ENCODE results near the gene TSPAN9. TPM values are rescaled to one million over a fixed set of nuclear protein-coding genes. Genes with fewer than 3 reads are reported as not detected.

TSPAN9 gene
- total RNA-seq, 4 donors from 2014 or later: 9.9 to 47.3 (median 15.4) TPM

GRCh38 chr12:3227076-3227975 lies 150.1 kb downstream of the TSPAN9 start:
- no peak for TF ChIP-seq CTCF (IDR thresholded peaks at IDR 0.05; ENCODE audit: low read depth)

- TF ChIP-seq CTCF (IDR thresholded peaks at IDR 0.05; ENCODE audit: low read depth): no peak
Measured at GRCh38 chr12:3228552-3228951, 151.4 kb downstream of the TSPAN9 start.

DNA sequence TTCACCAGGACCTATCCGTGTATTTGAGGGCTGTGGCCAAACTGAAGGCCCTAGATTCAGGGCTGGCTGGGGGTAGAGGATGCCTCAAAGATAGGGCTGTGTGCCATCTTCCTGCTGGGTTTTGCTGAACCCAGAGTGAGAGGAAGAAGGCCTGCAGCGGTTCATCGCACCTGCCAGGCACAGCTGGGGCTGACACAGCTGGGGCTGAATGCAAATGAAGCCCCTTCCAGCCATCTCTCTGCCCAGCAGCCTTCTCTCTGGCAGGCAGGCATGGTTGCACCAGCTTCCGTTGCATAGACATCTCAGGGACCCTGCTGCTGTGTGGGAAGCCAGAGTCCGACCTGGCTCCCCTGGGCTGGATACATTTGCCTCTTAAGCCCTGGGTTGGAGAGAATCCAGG lies 152.4 kb downstream of the TSPAN9 start:
- TF ChIP-seq CTCF (IDR thresholded peaks at IDR 0.05; ENCODE audit: low read depth): no peak

DNA sequence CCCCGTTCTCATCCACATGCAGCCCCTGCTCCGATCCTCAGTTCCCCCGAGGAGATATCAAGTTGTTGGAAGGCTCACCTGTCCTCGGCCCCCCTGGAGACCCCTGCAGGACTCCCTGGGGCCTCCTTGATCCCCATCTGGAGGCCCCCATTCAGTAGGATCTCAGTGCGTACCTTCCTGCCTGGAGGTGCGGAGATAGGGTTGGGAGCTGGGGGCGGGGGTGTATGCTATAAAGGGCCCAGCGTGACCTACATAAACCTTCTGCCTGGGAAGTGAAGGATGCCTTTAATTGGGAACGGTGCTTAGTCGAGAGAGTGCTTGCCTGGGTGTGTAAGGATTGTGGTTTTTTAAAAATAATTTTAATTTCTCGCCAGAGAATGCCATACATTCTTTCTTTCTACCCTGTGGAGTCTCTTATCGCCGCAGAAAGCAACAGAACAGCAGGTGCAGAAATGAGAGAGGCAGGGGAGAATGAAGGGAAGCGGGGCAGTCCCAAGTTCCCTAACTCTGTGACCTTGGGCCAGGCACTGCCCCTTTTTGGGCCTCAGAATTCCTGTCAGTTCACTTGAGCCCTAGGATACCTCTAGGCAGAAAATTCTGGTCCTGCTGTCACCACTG lies 153.7 kb downstream of the TSPAN9 start:
- no peak for TF ChIP-seq CTCF (IDR thresholded peaks at IDR 0.05; ENCODE audit: low read depth)

DNA sequence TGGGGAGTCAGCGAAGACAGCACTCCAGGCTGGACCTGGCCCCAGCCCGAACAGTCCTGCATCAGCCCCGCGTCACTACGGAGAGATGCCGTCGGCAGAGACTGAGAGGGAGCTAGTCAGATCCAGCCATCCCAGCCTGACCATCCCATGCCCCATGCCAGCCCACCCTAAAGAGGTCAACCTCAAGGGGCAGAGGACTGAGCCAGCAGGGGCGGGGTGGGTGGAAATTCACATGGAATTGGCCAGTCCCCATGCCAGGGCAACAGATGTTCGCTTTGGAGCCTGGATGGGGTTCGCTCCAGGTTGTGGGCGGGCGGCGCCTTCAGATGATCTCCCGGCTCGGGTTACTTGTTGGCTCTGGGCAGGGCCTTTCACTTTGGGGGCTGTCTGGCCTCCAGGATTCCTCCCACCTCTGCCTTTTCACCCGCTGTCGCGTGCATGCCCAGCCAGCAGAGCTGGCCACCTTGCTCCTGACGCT lies 154.3 kb downstream of the TSPAN9 start:
- TF ChIP-seq CTCF (IDR thresholded peaks at IDR 0.05; ENCODE audit: low read depth): no peak

- no peak for TF ChIP-seq CTCF (IDR thresholded peaks at IDR 0.05; ENCODE audit: low read depth)
Measured at GRCh38 chr12:3233797-3234196, 156.6 kb downstream of the TSPAN9 start.
